Measurements from ENCODE around the gene TCF12. TPM values are rescaled to one million over a fixed set of nuclear protein-coding genes. Genes with fewer than 3 reads are reported as not detected.

Gene TCF12
- total RNA-seq, 1 donor from 2014 or later = 123 TPM

DNA sequence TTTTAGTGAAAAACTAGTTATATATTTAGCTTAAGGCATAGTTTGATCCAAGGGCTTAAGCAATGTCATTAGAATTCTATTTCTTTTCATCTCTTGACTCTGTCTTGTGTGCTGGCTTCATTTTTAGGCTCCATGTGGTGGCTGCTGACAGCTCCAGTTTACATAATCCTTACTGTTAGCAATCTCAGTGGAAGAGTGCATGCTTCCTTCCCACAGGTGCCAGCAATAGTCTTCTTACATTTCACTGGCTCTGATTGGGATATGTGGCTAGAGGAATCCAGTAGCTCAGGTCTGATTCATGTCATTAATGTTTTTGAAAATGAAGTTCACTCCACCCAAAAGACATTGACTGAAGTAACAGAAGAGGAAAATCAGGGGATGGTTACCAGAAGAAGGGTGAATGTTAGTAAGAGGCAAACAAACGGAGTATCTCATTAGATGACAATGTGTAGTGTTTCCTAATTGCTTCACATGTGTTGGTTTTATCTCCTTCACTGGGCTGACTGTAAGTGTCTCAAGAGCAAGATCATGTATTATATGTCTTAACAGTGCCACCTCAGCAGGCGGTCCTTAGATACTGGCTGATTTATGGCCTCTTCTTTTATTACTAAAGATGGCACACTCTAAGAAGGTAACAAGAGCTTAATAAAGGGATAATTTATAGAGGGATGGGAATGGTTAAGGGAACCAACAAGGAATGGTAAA lies 25.6 kb upstream of the TCF12 start:
- Mint-ChIP-seq H3K4me1 (ENCODE audit: unreplicated experiment) (peaks cover 19% of the 10 kb centered on the region), H3K27me3 (ENCODE audit: unreplicated experiment) (peaks cover 3% of the 10 kb centered on the region), H3K36me3 (ENCODE audit: low read depth, unreplicated experiment) (no peaks in the 10 kb centered on the region), H3K27ac (ENCODE audit: unreplicated experiment) (no peak overlapping the region), H3K9me3 (ENCODE audit: unreplicated experiment) (no peaks in the 10 kb centered on the region), H3K4me3 (ENCODE audit: unreplicated experiment) (no peak overlapping the region)
- TF ChIP-seq, protein P1, sequence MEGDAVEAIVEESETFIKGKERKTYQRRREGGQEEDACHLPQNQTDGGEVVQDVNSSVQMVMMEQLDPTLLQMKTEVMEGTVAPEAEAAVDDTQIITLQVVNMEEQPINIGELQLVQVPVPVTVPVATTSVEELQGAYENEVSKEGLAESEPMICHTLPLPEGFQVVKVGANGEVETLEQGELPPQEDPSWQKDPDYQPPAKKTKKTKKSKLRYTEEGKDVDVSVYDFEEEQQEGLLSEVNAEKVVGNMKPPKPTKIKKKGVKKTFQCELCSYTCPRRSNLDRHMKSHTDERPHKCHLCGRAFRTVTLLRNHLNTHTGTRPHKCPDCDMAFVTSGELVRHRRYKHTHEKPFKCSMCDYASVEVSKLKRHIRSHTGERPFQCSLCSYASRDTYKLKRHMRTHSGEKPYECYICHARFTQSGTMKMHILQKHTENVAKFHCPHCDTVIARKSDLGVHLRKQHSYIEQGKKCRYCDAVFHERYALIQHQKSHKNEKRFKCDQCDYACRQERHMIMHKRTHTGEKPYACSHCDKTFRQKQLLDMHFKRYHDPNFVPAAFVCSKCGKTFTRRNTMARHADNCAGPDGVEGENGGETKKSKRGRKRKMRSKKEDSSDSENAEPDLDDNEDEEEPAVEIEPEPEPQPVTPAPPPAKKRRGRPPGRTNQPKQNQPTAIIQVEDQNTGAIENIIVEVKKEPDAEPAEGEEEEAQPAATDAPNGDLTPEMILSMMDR (IDR thresholded peaks at IDR 0.05; ENCODE audit: unreplicated experiment) = no peak
- DNase-seq (ENCODE audit: low spot score) = no peak

DNA sequence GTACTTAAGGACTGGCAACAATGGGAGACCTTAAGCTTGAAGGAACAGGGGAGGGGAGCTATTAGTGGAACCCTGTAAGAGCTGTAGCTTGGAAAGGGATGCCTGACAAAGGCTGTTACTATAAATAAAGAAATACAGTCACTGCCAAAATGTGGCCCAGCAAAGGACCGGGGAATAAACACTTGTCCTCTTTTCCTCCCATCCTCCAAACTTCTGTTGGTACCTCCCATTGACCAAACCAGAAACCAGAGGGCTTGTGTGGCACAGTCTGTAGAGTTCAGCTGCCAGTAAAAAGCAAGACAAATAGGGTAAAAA lies 25.1 kb upstream of the TCF12 start:
- no peak for DNase-seq (ENCODE audit: low spot score)
- Mint-ChIP-seq H3K4me3 (ENCODE audit: unreplicated experiment) (no peak overlapping the region), H3K27me3 (ENCODE audit: unreplicated experiment) (peaks cover 3% of the 10 kb centered on the region), H3K36me3 (ENCODE audit: low read depth, unreplicated experiment) (no peaks in the 10 kb centered on the region), H3K4me1 (ENCODE audit: unreplicated experiment) (peaks cover 14% of the 10 kb centered on the region), H3K9me3 (ENCODE audit: unreplicated experiment) (no peaks in the 10 kb centered on the region), H3K27ac (ENCODE audit: unreplicated experiment) (no peak overlapping the region)
- TF ChIP-seq, protein P1 (IDR thresholded peaks at IDR 0.05; ENCODE audit: unreplicated experiment) = no peak

DNA sequence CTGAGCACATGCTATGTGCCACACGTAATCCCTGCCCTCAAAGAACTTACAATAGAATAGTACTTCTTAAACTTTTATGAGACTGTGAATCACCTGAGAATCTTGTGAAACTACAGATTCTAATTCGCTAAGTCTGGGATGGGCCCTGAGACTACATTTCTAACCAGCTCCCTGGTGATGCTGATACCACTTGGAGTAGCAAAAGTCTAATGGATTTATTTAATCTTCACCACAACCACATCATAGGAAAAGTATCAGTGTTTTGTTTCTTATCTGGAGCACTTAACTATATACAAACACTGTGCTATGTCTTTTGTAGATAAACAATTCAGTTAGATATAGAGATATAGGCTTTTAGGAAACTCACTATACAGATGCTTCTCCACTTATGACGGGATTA lies 23.8 kb upstream of the TCF12 start:
- Mint-ChIP-seq H3K36me3 (ENCODE audit: low read depth, unreplicated experiment) (no peaks in the 10 kb centered on the region), H3K9me3 (ENCODE audit: unreplicated experiment) (no peaks in the 10 kb centered on the region), H3K27me3 (ENCODE audit: unreplicated experiment) (peaks cover 3% of the 10 kb centered on the region), H3K4me1 (ENCODE audit: unreplicated experiment) (peaks cover 5% of the 10 kb centered on the region), H3K27ac (ENCODE audit: unreplicated experiment) (no peak overlapping the region), H3K4me3 (ENCODE audit: unreplicated experiment) (no peak overlapping the region)
- no peak for DNase-seq (ENCODE audit: low spot score)
- TF ChIP-seq, protein P1 (IDR thresholded peaks at IDR 0.05; ENCODE audit: unreplicated experiment) = no peak

- H3K9me3 Mint-ChIP-seq (ENCODE audit: unreplicated experiment) = no peaks in the 10 kb centered on the region
- TF ChIP-seq, protein P1 (IDR thresholded peaks at IDR 0.05; ENCODE audit: unreplicated experiment) = no peak
- H3K27ac Mint-ChIP-seq (ENCODE audit: unreplicated experiment) = no peak overlapping the region
- no peaks in the 10 kb centered on the region for H3K36me3 Mint-ChIP-seq (ENCODE audit: low read depth, unreplicated experiment)
- no peaks in the 10 kb centered on the region for H3K27me3 Mint-ChIP-seq (ENCODE audit: unreplicated experiment)
- no peaks in the 10 kb centered on the region for H3K4me1 Mint-ChIP-seq (ENCODE audit: unreplicated experiment)
- H3K4me3 Mint-ChIP-seq (ENCODE audit: unreplicated experiment) = no peak overlapping the region
- no peak for DNase-seq (ENCODE audit: low spot score)
Measured at GRCh38 chr15:56901931-56902330, 16.5 kb upstream of the TCF12 start.

GRCh38 chr15:56906766-56907165 lies 11.7 kb upstream of the TCF12 start:
- H3K4me1 Mint-ChIP-seq (ENCODE audit: unreplicated experiment) = no peaks in the 10 kb centered on the region
- TF ChIP-seq, protein P1 (IDR thresholded peaks at IDR 0.05; ENCODE audit: unreplicated experiment) = no peak
- no peak for DNase-seq (ENCODE audit: low spot score)
- H3K27ac Mint-ChIP-seq (ENCODE audit: unreplicated experiment) = no peak overlapping the region
- H3K36me3 Mint-ChIP-seq (ENCODE audit: low read depth, unreplicated experiment) = no peaks in the 10 kb centered on the region
- no peaks in the 10 kb centered on the region for H3K9me3 Mint-ChIP-seq (ENCODE audit: unreplicated experiment)
- H3K4me3 Mint-ChIP-seq (ENCODE audit: unreplicated experiment) = no peak overlapping the region
- H3K27me3 Mint-ChIP-seq (ENCODE audit: unreplicated experiment) = no peaks in the 10 kb centered on the region
